NCI-H1694 treated with DMSO at 0.1 percent for 48 hours (cell line): Measurements from ENCODE around the gene MVB12B.

ENCODE experiments used
- DNase-seq: peaks from one replicate; lab custom pipeline; 2025; lab: John Stamatoyannopoulos, UW

Gene MVB12B

GRCh38 chr9:126407114-126407870 lies 80.7 kb downstream of the MVB12B start:
- no peak for DNase-seq

GRCh38 chr9:126408004-126408403 lies 81.4 kb downstream of the MVB12B start:
- DNase-seq = no peak

GRCh38 chr9:126410229-126410628 lies 83.6 kb downstream of the MVB12B start:
- no peak for DNase-seq

- no peak for DNase-seq
Observed at GRCh38 chr9:126411225-126411947, 84.8 kb downstream of the MVB12B start.

GRCh38 chr9:126411948-126412284 lies 85.3 kb downstream of the MVB12B start:
- DNase-seq = no peak

GRCh38 chr9:126412905-126413304 lies 86.3 kb downstream of the MVB12B start:
- no peak for DNase-seq

- no peak for DNase-seq
Observed at GRCh38 chr9:126413391-126414068, 86.9 kb downstream of the MVB12B start.

GRCh38 chr9:126415741-126416370 lies 89.2 kb downstream of the MVB12B start:
- no peak for DNase-seq

- no peak for DNase-seq
Observed at GRCh38 chr9:126417043-126417442, 90.4 kb downstream of the MVB12B start.

GRCh38 chr9:126417684-126418083 lies 91.1 kb downstream of the MVB12B start:
- no peak for DNase-seq

GRCh38 chr9:126418608-126419007 lies 92.0 kb downstream of the MVB12B start:
- no peak for DNase-seq

- no peak for DNase-seq
Observed at GRCh38 chr9:126419475-126419874, 92.8 kb downstream of the MVB12B start.

GRCh38 chr9:126420135-126420534 lies 93.5 kb downstream of the MVB12B start:
- DNase-seq = no peak

- DNase-seq = no peak
Observed at GRCh38 chr9:126420643-126421564, 94.3 kb downstream of the MVB12B start.

- DNase-seq = no peak
Observed at GRCh38 chr9:126421567-126422428, 95.2 kb downstream of the MVB12B start.

GRCh38 chr9:126423142-126423915 lies 96.7 kb downstream of the MVB12B start:
- DNase-seq = no peak

- DNase-seq = no peak
Observed at GRCh38 chr9:126423916-126424185, 97.2 kb downstream of the MVB12B start.

GRCh38 chr9:126424511-126424910 lies 97.9 kb downstream of the MVB12B start:
- DNase-seq = no peak

GRCh38 chr9:126428534-126429175 lies 102.0 kb downstream of the MVB12B start:
- DNase-seq = no peak
